Activated T-cell treated with anti-CD3 and anti-CD28 coated beads for 1 hour (primary cell): Measurements from ENCODE around the gene ZBTB47.

Experiments used
- DNase-seq: peaks from one replicate; pipeline ENCODE4 v3.0.0-alpha.2; 2020; ENCODE audit warnings: low read depth

Gene ZBTB47

DNA sequence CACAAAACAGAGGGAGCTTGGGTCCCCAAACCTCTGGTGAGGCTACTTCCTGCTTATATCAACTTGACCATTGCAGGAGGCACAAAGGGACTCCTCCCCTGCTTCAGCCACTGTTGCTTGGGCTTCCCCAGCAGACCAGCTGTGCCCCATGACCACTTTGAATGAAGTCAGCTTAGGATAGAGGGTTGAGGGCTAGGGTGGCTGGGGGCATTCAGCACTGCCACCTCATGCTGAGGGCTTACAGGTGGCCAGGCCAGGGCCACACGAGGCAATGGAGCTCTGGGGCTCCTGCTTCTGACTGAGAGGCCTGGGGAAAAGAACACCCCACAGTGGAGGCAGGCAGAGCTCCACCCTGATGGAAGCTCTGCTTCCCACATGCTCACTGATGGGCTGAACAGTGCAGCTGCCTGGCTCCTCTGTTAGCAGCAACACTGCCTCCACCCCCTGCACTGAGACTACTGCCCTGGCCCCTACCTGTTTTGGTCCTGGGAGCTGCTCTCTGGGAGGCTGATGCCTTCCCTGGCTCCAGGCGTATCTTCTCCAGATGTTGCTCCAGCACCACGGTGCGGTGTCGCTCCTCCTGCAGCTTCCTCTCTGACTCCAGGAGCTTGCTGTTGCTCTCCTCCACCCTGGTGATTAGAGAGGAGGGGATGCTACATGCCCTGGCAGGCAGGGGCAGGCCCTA lies 59.3 kb downstream of the ZBTB47 start:
- DNase-seq = no peak

GRCh38 chr3:42713747-42714146 lies 60.2 kb downstream of the ZBTB47 start:
- no peak for DNase-seq

- DNase-seq = no peak
Observed at GRCh38 chr3:42714171-42714852, 60.8 kb downstream of the ZBTB47 start.
